A549 (cell line): Measurements from ENCODE around the gene DCLK1. TPM values are rescaled to one million over a fixed set of nuclear protein-coding genes. Genes with fewer than 3 reads are reported as not detected.
"Not testable (repeated sequence)": the region's sequence is repeated elsewhere in the genome, so short reads cannot be mapped to it uniquely, and the experiment has no call there.

ENCODE experiments used
- ATAC-seq, 2 experiments: fragments of 200-7000 bp in 1 of 2; fragments of >200 bp in 1 of 2; cut with Nextera tagmentation in 1 of 2; cut with Tn5 transposase in 1 of 2; 3 replicates each; pipeline versions ENCODE4 v1.8.0 to v1.9.1; 2018 to 2020; ENCODE audit warnings: mild to moderate bottlenecking in 1 of 2, moderate library complexity in 1 of 2
- CTCF ChIA-PET: fragments of 300-600 bp; sonication (Branson Sonifier 250); formaldehyde crosslinking; extraction: SDS; loops from one replicate; lab custom pipeline; 2021; ENCODE audit warnings: antibody characterized with exemption, inconsistent platforms; lab: Yijun Ruan, JAX
- POLR2A ChIA-PET: fragments of 350-600 bp; formaldehyde crosslinking; extraction: SDS; loops from one replicate; lab custom pipeline; 2021; ENCODE audit warnings: antibody characterized with exemption, inconsistent platforms; lab: Yijun Ruan, JAX
- DNase-seq, 2 experiments: peaks; one replicate each; pipeline versions ENCODE4 v3.0.0 to v3.0.0-alpha.2; 2011 to 2016; ENCODE audit warnings: low read depth in 1 of 2, low spot score in 1 of 2
- FAIRE-seq: peaks from 2 replicates; lab custom pipeline; 2011; peaks lifted over from hg19 to GRCh38; lab: Jason Lieb, UNC
- H3K27ac ChIP-seq, 2 experiments: fragments of >200 bp; sonication (Bioruptor Twin); formaldehyde crosslinking; 3 replicates each; pipeline ENCODE4 v1.5.1; 2016 to 2017
- H3K4me1 ChIP-seq: fragments of >200 bp; sonication (Bioruptor Twin); formaldehyde crosslinking; 3 replicates; pipeline ENCODE4 v1.6.1; 2016
- H3K4me2 ChIP-seq: fragments of >200 bp; sonication (Bioruptor Twin); formaldehyde crosslinking; 3 replicates; pipeline ENCODE4 v1.6.1; 2016
- H3K4me3 ChIP-seq: fragments of >200 bp; sonication (Bioruptor Twin); formaldehyde crosslinking; 3 replicates; pipeline ENCODE4 v1.5.1; 2016
- H3K9me3 ChIP-seq: fragments of >200 bp; sonication (Bioruptor Twin); formaldehyde crosslinking; 3 replicates; pipeline ENCODE4 v1.6.1; 2016
- EHF ChIP-seq: fragments of 250-450 bp; sonication (Bioruptor Pico); IDR thresholded peaks from 2 replicates; pipeline ENCODE4 v1.5.0; 2020; ENCODE audit warnings: mild to moderate bottlenecking
- FOSB ChIP-seq: fragments of 250-450 bp; sonication (Bioruptor Pico); IDR thresholded peaks from 2 replicates; pipeline ENCODE4 v1.5.0; 2020; ENCODE audit warnings: mild to moderate bottlenecking, moderate library complexity
- FOXS1 ChIP-seq: fragments of 250-450 bp; sonication (Bioruptor Pico); IDR thresholded peaks from 2 replicates; pipeline ENCODE4 v1.5.0; 2020; ENCODE audit warnings: mild to moderate bottlenecking, moderate library complexity
- GATA3 ChIP-seq: IDR thresholded peaks from 2 replicates; pipeline ENCODE4 v1.6.1; 2012; ENCODE audit warnings: borderline replicate concordance
- HEYL ChIP-seq: fragments of 250-450 bp; sonication (Bioruptor Pico); IDR thresholded peaks from 2 replicates; pipeline ENCODE4 v1.8.0; 2021; ENCODE audit warnings: mild to moderate bottlenecking, moderate library complexity
- HOXB5 ChIP-seq: fragments of 250-450 bp; sonication (Bioruptor Pico); IDR thresholded peaks from 2 replicates; pipeline ENCODE4 v1.5.0; 2020; ENCODE audit warnings: mild to moderate bottlenecking, moderate library complexity
- MAFK ChIP-seq: fragments of 450-650 bp; IDR thresholded peaks from 2 replicates; pipeline ENCODE4 v1.6.1; 2014; ENCODE audit not compliant: partially characterized antibody
- MYC ChIP-seq: IDR thresholded peaks from 2 replicates; pipeline ENCODE4 v1.6.1; 2012; ENCODE audit warnings: mild to moderate bottlenecking, inconsistent platforms, low read length, improper control_type of control experiment, borderline replicate concordance
- NFE2L2 ChIP-seq: fragments of 150-350 bp; conservative IDR thresholded peaks from 2 replicates; pipeline ENCODE4 v1.6.1; 2014; ENCODE audit warnings: low read length
- NR3C1 ChIP-seq: fragments of >200 bp; sonication (Bioruptor Twin); formaldehyde crosslinking; IDR thresholded peaks from 3 replicates; pipeline ENCODE4 v1.6.1; 2017
- PHF8 ChIP-seq: fragments of 200-600 bp; sonication (generic); IDR thresholded peaks from 2 replicates; pipeline ENCODE4 v1.6.1; 2016; ENCODE audit warnings: low read depth, mild to moderate bottlenecking, antibody characterized with exemption, moderate library complexity, borderline replicate concordance
- POLR2A ChIP-seq: IDR thresholded peaks from 2 replicates; pipeline ENCODE4 v1.6.1; 2012; ENCODE audit warnings: mild to moderate bottlenecking, low read length
- POLR2AphosphoS2 ChIP-seq: conservative IDR thresholded peaks from 2 replicates; pipeline ENCODE4 v1.6.1; 2012; ENCODE audit warnings: low read length, improper control_type of control experiment, inconsistent platforms
- RCOR1 ChIP-seq: fragments of 150-350 bp; IDR thresholded peaks from 2 replicates; pipeline ENCODE4 v1.6.1; 2014; ENCODE audit warnings: antibody characterized with exemption, low read length, low read depth
- RNF2 ChIP-seq: fragments of 200-600 bp; sonication (generic); IDR thresholded peaks from 2 replicates; pipeline ENCODE4 v1.6.1; 2016; ENCODE audit warnings: low read depth, mild to moderate bottlenecking, antibody characterized with exemption, moderate library complexity, borderline replicate concordance
- SREBF2 ChIP-seq: fragments of 450-650 bp; IDR thresholded peaks from 2 replicates; pipeline ENCODE4 v1.6.1; 2014; ENCODE audit warnings: mild to moderate bottlenecking, moderate library complexity
- TFCP2L1 ChIP-seq: fragments of 250-450 bp; sonication (Bioruptor Pico); IDR thresholded peaks from 2 replicates; pipeline ENCODE4 v1.5.0; 2021; ENCODE audit warnings: mild to moderate bottlenecking
- ZC3H11A ChIP-seq: fragments of 450-650 bp; IDR thresholded peaks from 2 replicates; pipeline ENCODE4 v1.6.1; 2014; ENCODE audit warnings: antibody characterized with exemption, mild to moderate bottlenecking
- ZFP36 ChIP-seq: fragments of 450-650 bp; IDR thresholded peaks from 2 replicates; pipeline ENCODE4 v1.6.1; 2014; ENCODE audit warnings: borderline replicate concordance; ENCODE audit not compliant: partially characterized antibody
- WGBS: methylation state at CpG from one replicate; pipeline ENCODE4 v1.1.6; 2017; ENCODE audit errors: missing lambda C conversion rate; 5-methylcytosine and 5-hydroxymethylcytosine counted together
- polyA plus RNA-seq, 4 experiments: library from polyadenylated mRNA; depleted of rRNA in 3 of 4; stranded (reverse); fragments of >200 nt; fragmentation: RNase III in 1 of 4; extraction: RNeasy Plus Mini Kit Qiagen cat#74134 plus additional on column Dnase treatment in 1 of 4; gene quantifications; 2 replicates in 3 of 4; 3 replicates in 1 of 4; pipeline ENCODE4 v1.2.3, GENCODE V29; 2011 to 2017
- TF ChIP-seq, protein P1 (sequence below): IDR thresholded peaks from 2 replicates; pipeline ENCODE4 v1.6.1; 2012
- TF ChIP-seq, protein P2 (sequence below): fragments of 150-350 bp; IDR thresholded peaks from 2 replicates; pipeline ENCODE4 v1.6.1; 2014; ENCODE audit warnings: low read depth, mild to moderate bottlenecking, low read length
- TF ChIP-seq, protein P3 (sequence below): fragments of 450-650 bp; IDR thresholded peaks from 2 replicates; pipeline ENCODE4 v1.6.1; 2014; ENCODE audit warnings: antibody characterized with exemption
- TF ChIP-seq, protein P4 (sequence below): fragments of >200 bp; sonication (Bioruptor Twin); formaldehyde crosslinking; IDR thresholded peaks from 3 replicates; pipeline ENCODE4 v1.5.1; 2016
- TF ChIP-seq, protein P5 (sequence below): fragments of 200-600 bp; sonication (generic); IDR thresholded peaks from 2 replicates; pipeline ENCODE4 v1.6.1; 2016; ENCODE audit warnings: antibody characterized with exemption, mild to moderate bottlenecking, moderate library complexity

Gene DCLK1
- polyA plus RNA-seq, 2 of the 4 experiments (the other 2 are of a cell fraction), result 0.13 to 0.21 TPM

DNA sequence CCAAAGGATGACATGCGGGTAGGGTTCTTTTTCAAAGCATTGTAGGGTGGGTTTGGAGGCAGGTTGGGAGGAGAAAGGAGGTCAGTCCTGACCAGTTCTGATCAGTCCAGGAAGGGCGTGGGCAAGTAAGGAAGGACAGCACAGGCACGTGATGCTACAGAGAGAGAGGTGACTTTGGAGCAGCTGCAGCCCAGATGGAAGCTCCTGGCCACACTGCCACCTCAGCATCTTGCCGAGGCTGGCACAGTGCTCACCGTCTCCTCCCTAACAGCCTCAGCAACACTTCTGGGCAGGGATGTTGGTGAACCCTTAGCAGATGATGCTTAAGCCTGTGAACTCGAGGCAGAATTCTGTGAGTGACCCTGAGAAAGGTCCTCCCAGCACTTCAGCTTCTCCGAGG lies 155.1 kb downstream of the DCLK1 start:
- POLR2A ChIA-PET, result interaction anchor here (0.6 kb wide), 1 partner anchor 1024 kb away, joined by 7 read pairs; no protein-coding TSS in a partner anchor
- Histone ChIP-seq H3K4me3 (no peak overlapping the region), H3K9me3 (no peaks in the 10 kb centered on the region), H3K4me2 (no peak overlapping the region), H3K4me1 (no peaks in the 10 kb centered on the region), H3K27ac (no peak overlapping the region)
- WGBS, result 17% methylated on average over 7 of the region's 7 CpGs
- DNase-seq (no peak), FAIRE-seq (no peak), ATAC-seq (peak in 1 of 2 experiments; percentile 45; a peak in 3 of 6 replicates)
- CTCF ChIA-PET, result interaction anchor here (1.1 to 6.5 kb wide), 4 partner anchors 13 to 308 kb away, joined by 4 to 88 read pairs (median 8); no protein-coding TSS in a partner anchor
- no peak for TF ChIP-seq SREBF2
- no peak for TF ChIP-seq RCOR1
- no peak for TF ChIP-seq TFCP2L1 (CRISPR knock-in tag)
- no peak for TF ChIP-seq NR3C1
- TF ChIP-seq GATA3, result no peak
- TF ChIP-seq HEYL (CRISPR knock-in tag), result no peak
- no peak for TF ChIP-seq POLR2AphosphoS2
- TF ChIP-seq ZFP36, result no peak
- TF ChIP-seq MAFK, result no peak
- TF ChIP-seq, protein P1, sequence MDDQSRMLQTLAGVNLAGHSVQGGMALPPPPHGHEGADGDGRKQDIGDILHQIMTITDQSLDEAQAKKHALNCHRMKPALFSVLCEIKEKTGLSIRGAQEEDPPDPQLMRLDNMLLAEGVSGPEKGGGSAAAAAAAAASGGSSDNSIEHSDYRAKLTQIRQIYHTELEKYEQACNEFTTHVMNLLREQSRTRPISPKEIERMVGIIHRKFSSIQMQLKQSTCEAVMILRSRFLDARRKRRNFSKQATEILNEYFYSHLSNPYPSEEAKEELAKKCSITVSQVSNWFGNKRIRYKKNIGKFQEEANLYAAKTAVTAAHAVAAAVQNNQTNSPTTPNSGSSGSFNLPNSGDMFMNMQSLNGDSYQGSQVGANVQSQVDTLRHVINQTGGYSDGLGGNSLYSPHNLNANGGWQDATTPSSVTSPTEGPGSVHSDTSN, result no peak
- no peak for TF ChIP-seq MYC
- TF ChIP-seq POLR2A, result no peak
- TF ChIP-seq, protein P2, sequence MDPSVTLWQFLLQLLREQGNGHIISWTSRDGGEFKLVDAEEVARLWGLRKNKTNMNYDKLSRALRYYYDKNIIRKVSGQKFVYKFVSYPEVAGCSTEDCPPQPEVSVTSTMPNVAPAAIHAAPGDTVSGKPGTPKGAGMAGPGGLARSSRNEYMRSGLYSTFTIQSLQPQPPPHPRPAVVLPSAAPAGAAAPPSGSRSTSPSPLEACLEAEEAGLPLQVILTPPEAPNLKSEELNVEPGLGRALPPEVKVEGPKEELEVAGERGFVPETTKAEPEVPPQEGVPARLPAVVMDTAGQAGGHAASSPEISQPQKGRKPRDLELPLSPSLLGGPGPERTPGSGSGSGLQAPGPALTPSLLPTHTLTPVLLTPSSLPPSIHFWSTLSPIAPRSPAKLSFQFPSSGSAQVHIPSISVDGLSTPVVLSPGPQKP, result no peak
- TF ChIP-seq, protein P3, sequence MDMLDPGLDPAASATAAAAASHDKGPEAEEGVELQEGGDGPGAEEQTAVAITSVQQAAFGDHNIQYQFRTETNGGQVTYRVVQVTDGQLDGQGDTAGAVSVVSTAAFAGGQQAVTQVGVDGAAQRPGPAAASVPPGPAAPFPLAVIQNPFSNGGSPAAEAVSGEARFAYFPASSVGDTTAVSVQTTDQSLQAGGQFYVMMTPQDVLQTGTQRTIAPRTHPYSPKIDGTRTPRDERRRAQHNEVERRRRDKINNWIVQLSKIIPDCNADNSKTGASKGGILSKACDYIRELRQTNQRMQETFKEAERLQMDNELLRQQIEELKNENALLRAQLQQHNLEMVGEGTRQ, result no peak

DNA sequence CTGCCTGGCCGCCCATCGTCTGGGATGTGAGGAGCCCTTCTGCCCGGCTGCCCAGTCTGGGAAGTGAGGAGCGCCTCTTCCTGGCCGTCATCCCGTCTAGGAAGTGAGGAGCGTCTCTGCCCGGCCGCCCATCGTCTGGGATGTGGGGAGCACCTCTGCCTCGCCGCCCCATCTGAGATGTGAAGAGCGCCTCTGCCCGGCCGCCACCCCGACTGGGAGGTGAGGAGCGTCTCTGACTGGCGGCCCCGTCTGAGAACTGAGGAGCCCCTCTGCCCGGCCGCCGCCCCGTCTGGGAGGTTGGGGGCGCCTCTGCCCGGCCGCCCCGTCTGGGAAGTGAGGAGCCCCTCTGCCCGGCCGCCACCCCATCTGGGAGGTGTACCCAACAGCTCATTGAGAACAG lies 164.2 kb downstream of the DCLK1 start:
- POLR2A ChIA-PET, H3K4me1 ChIP-seq: not testable (repeated sequence)

DNA sequence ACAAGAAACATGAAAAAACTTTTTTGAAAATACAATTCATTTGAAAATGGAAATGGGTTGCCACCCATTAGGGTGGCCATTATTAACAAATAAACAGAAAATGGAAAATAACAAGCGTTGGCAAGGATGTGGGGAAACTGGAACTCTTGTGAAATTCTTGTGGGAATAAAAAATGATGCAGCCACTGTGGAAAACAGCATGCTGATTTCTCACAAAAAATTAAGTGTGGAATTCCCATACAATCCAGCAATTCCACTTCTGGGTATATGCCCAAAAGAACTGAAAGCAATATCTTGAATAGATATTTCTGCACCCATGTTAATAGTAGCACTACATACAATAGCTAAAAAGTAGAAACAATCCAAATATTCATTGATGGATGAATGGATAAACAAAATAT lies 165.2 kb downstream of the DCLK1 start:
- ChIA-PET POLR2A (no interaction called here), CTCF (no interaction called here)
- Histone ChIP-seq H3K4me1 (peaks cover 5% of the 10 kb centered on the region; the same call in 2 of the 3 replicates), H3K9me3 (no peaks in the 10 kb centered on the region), H3K27ac (no peak overlapping the region), H3K4me3 (no peak overlapping the region), H3K4me2 (no peak overlapping the region)
- ATAC-seq (no peak), DNase-seq (no peak), FAIRE-seq (no peak)
- 38% methylated on average over 1 of the region's 1 CpG for WGBS
- TF ChIP-seq RCOR1, result no peak
- TF ChIP-seq NFE2L2, result no peak
- no peak for TF ChIP-seq GATA3
- no peak for TF ChIP-seq TFCP2L1 (CRISPR knock-in tag)
- TF ChIP-seq, protein P4, sequence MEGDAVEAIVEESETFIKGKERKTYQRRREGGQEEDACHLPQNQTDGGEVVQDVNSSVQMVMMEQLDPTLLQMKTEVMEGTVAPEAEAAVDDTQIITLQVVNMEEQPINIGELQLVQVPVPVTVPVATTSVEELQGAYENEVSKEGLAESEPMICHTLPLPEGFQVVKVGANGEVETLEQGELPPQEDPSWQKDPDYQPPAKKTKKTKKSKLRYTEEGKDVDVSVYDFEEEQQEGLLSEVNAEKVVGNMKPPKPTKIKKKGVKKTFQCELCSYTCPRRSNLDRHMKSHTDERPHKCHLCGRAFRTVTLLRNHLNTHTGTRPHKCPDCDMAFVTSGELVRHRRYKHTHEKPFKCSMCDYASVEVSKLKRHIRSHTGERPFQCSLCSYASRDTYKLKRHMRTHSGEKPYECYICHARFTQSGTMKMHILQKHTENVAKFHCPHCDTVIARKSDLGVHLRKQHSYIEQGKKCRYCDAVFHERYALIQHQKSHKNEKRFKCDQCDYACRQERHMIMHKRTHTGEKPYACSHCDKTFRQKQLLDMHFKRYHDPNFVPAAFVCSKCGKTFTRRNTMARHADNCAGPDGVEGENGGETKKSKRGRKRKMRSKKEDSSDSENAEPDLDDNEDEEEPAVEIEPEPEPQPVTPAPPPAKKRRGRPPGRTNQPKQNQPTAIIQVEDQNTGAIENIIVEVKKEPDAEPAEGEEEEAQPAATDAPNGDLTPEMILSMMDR, result no peak
- no peak for TF ChIP-seq ZC3H11A
- TF ChIP-seq POLR2A, result no peak
- TF ChIP-seq, protein P5, sequence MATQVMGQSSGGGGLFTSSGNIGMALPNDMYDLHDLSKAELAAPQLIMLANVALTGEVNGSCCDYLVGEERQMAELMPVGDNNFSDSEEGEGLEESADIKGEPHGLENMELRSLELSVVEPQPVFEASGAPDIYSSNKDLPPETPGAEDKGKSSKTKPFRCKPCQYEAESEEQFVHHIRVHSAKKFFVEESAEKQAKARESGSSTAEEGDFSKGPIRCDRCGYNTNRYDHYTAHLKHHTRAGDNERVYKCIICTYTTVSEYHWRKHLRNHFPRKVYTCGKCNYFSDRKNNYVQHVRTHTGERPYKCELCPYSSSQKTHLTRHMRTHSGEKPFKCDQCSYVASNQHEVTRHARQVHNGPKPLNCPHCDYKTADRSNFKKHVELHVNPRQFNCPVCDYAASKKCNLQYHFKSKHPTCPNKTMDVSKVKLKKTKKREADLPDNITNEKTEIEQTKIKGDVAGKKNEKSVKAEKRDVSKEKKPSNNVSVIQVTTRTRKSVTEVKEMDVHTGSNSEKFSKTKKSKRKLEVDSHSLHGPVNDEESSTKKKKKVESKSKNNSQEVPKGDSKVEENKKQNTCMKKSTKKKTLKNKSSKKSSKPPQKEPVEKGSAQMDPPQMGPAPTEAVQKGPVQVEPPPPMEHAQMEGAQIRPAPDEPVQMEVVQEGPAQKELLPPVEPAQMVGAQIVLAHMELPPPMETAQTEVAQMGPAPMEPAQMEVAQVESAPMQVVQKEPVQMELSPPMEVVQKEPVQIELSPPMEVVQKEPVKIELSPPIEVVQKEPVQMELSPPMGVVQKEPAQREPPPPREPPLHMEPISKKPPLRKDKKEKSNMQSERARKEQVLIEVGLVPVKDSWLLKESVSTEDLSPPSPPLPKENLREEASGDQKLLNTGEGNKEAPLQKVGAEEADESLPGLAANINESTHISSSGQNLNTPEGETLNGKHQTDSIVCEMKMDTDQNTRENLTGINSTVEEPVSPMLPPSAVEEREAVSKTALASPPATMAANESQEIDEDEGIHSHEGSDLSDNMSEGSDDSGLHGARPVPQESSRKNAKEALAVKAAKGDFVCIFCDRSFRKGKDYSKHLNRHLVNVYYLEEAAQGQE, result no peak
- TF ChIP-seq, protein P2, result no peak
- no peak for TF ChIP-seq HOXB5 (CRISPR knock-in tag)
- TF ChIP-seq FOXS1 (CRISPR knock-in tag), result no peak
- no peak for TF ChIP-seq RNF2
- TF ChIP-seq PHF8, result no peak
- TF ChIP-seq FOSB, result no peak
- no peak for TF ChIP-seq EHF (CRISPR knock-in tag)

More for the DNA sequence above, 164.2 kb downstream of the DCLK1 start:
- H3K9me3 ChIP-seq, H3K27ac ChIP-seq, CTCF ChIA-PET, DNase-seq, H3K4me2 ChIP-seq, ATAC-seq, H3K4me3 ChIP-seq, FAIRE-seq: not testable (repeated sequence)
- 79% methylated on average over 16 of the region's 29 CpGs for WGBS
